ENCODE results near the gene CYP46A1.

The CYP46A1 gene

DNA sequence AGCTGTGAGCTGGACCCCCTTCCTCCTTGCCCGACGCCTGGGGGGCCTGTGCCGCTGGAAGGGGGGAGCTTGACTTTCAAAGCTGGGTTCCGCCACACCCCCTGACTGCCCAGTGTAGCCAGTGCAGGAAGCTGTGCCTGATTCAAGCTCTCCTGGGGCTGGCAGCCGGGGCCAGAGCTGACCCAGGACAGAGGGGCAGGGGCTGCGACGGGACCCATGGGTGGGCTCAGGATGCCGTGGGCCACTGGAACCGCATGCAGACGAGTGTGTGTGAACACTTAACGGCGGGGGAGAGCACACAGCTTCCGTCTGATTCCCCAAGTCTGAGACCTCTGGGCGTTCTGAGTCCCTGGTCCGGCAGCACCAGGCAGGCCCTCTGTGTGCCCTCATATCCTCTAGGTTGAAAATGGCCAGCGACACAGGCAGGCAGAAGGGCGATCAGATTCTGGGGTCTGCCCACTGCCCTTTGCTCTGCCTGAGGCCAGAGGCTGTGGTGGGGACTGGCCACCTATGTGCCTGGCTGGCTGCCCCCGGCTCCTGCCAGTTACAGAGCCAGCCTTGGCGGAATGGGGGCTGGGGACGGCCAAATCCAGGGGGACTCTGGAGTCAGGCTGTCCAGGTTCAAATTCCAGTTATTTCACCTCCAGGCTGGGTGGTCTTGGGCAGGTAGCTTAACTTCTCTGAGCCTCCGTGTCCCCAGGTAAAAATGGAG is 54.0 kb downstream of the CYP46A1 start:
- ChIA-PET CTCF (interaction anchor here (0.6 kb wide), 1 partner anchor 8 kb away, joined by 3 read pairs; no protein-coding TSS in a partner anchor), POLR2A (ENCODE audit: low non-redundant PET) (no interaction called here)
- TF ChIP-seq, protein P1, sequence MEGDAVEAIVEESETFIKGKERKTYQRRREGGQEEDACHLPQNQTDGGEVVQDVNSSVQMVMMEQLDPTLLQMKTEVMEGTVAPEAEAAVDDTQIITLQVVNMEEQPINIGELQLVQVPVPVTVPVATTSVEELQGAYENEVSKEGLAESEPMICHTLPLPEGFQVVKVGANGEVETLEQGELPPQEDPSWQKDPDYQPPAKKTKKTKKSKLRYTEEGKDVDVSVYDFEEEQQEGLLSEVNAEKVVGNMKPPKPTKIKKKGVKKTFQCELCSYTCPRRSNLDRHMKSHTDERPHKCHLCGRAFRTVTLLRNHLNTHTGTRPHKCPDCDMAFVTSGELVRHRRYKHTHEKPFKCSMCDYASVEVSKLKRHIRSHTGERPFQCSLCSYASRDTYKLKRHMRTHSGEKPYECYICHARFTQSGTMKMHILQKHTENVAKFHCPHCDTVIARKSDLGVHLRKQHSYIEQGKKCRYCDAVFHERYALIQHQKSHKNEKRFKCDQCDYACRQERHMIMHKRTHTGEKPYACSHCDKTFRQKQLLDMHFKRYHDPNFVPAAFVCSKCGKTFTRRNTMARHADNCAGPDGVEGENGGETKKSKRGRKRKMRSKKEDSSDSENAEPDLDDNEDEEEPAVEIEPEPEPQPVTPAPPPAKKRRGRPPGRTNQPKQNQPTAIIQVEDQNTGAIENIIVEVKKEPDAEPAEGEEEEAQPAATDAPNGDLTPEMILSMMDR (conservative IDR thresholded peaks at IDR 0.05; ENCODE audit: low read depth) = no peak
- DNase-seq (ENCODE audit: low spot score) = no peak
- no peak overlapping the region for H3K27ac ChIP-seq

- no peak overlapping the region for H3K27ac ChIP-seq
- CTCF ChIA-PET = interaction anchor here (0.6 to 1.0 kb wide), 3 partner anchors 11 to 350 kb away, joined by 3 to 4 read pairs (median 3); no protein-coding TSS in a partner anchor
- POLR2A ChIA-PET (ENCODE audit: low non-redundant PET) = no interaction called here
- DNase-seq (ENCODE audit: low spot score) = no peak
- TF ChIP-seq, protein P1 (conservative IDR thresholded peaks at IDR 0.05; ENCODE audit: low read depth) = no peak
These were observed 56.3 kb downstream of the CYP46A1 start for GRCh38 chr14:99740411-99740810.

DNA sequence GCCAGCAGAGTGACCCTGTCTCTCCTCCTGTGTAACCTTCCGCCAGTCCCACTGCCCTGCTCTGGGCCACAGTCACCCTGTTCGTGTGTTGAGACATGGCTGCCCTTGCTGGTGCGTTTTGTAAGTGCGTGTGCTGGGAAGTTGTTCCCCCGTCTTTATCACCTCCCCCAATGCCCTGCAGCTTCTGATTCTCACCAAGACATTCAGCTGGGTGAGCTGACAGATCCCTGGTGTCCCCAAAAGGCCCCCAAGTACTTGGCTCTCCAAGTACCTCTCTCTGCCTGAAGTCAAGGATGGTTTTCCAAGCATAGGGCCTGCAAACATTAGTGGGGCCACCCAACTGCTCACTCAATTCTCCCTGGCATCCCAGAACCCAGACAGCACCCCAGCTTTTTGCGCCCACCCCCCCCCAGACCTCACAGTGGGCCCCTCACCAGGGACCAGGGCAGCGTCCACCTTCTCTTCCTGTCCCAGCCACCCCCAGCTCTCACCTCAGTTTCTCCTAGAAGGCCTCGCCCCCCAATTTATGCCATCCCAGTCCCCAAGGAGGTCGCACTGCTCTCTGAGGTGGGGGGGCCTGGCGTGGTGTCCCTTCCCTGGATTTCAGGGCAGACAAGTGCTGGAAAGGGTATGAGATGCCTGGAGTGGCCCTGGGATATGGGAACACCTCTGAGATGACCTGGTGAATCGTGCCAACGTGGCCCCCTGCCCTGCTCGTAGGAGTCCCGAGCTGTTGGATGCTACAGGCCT is 57.3 kb downstream of the CYP46A1 start:
- ChIA-PET POLR2A (ENCODE audit: low non-redundant PET) (interaction anchor here (0.6 kb wide), 1 partner anchor 52 kb away, joined by 3 read pairs; the partner anchor contains the start of gene EML1), CTCF (interaction anchor here (1.1 kb wide), 1 partner anchor 11 kb away, joined by 4 read pairs; no protein-coding TSS in a partner anchor)
- no peak overlapping the region for H3K27ac ChIP-seq
- TF ChIP-seq, protein P1 (conservative IDR thresholded peaks at IDR 0.05; ENCODE audit: low read depth) = no peak
- no peak for DNase-seq (ENCODE audit: low spot score)

- no peak for DNase-seq (ENCODE audit: low spot score)
- ChIA-PET POLR2A (ENCODE audit: low non-redundant PET) (no interaction called here), CTCF (no interaction called here)
- TF ChIP-seq, protein P1 (conservative IDR thresholded peaks at IDR 0.05; ENCODE audit: low read depth) = no peak
- no peak overlapping the region for H3K27ac ChIP-seq
These were observed 58.0 kb downstream of the CYP46A1 start for GRCh38 chr14:99742074-99742473.

GRCh38 chr14:99742509-99743487 is 58.7 kb downstream of the CYP46A1 start:
- DNase-seq (ENCODE audit: low spot score) = no peak
- no peak overlapping the region for H3K27ac ChIP-seq
- POLR2A ChIA-PET (ENCODE audit: low non-redundant PET) = no interaction called here
- CTCF ChIA-PET = interaction anchor here (1.4 kb wide), 1 partner anchor 13 kb away, joined by 5 read pairs; no protein-coding TSS in a partner anchor
- TF ChIP-seq, protein P1 (conservative IDR thresholded peaks at IDR 0.05; ENCODE audit: low read depth) = no peak

Measured in RWPE1 (cell line).